Panc1 (cell line): ENCODE measurements around the gene USP24. TPM values are rescaled to one million over a fixed set of nuclear protein-coding genes. Genes with fewer than 3 reads are reported as not detected.

ENCODE experiments used
- ATAC-seq: fragments of 200-7000 bp; cut with Tn5 transposase; 2 replicates; pipeline ENCODE4 v1.9.1; 2020; ENCODE audit warnings: mild to moderate bottlenecking, moderate library complexity
- BruUV-seq: library from RNA; stranded (reverse); fragments of 400-500 nt; replicated peaks from 2 replicates; lab custom pipeline; 2021; lab: Mats Ljungman, UMichigan
- CTCF ChIA-PET: fragments of 300-600 bp; sonication (Branson Sonifier 250); formaldehyde crosslinking; loops from one replicate; lab custom pipeline; 2022; ENCODE audit warnings: antibody characterized with exemption; lab: Charles Lee
- POLR2A ChIA-PET: fragments of 300-600 bp; sonication (Branson Sonifier 250); formaldehyde crosslinking; loops from one replicate; lab custom pipeline; 2022; ENCODE audit warnings: antibody characterized with exemption; lab: Charles Lee
- DNase-seq: peaks from one replicate; pipeline ENCODE4 v3.0.0-alpha.2; 2010; ENCODE audit warnings: low read depth, low spot score
- H3K27ac ChIP-seq: 2 replicates; pipeline ENCODE4 v1.5.1; 2011; ENCODE audit warnings: mild to moderate bottlenecking, low read length, inconsistent platforms
- H3K27me3 ChIP-seq: fragments of 200-500 bp; sonication (Bioruptor generic); 2 replicates; pipeline ENCODE4 v1.6.0; 2014; ENCODE audit warnings: low read length, inconsistent platforms; ENCODE audit not compliant: control insufficient read depth, insufficient read depth
- H3K36me3 ChIP-seq: fragments of 200-500 bp; sonication (Bioruptor generic); 2 replicates; pipeline ENCODE4 v1.5.1; 2014; ENCODE audit warnings: inconsistent platforms, mild to moderate bottlenecking, low read length, moderate library complexity; ENCODE audit not compliant: control insufficient read depth, insufficient read depth
- H3K4me1 ChIP-seq: 2 replicates; pipeline ENCODE4 v1.5.1; 2011; ENCODE audit warnings: inconsistent platforms, mild to moderate bottlenecking, low read length, moderate library complexity; ENCODE audit not compliant: control insufficient read depth, insufficient read depth
- H3K4me3 ChIP-seq, 2 experiments: 2 replicates each; pipeline ENCODE4 v1.5.1; 2011 to 2012; ENCODE audit warnings: low read depth in 2 of 2, low read length in 2 of 2, mild to moderate bottlenecking in 2 of 2, inconsistent platforms in 1 of 2, moderate library complexity in 1 of 2
- H3K9me3 ChIP-seq: fragments of 200-500 bp; sonication (Bioruptor generic); 2 replicates; pipeline ENCODE4 v1.5.1; 2014; ENCODE audit warnings: low read depth, mild to moderate bottlenecking, inconsistent platforms, low read length, moderate library complexity; ENCODE audit not compliant: control insufficient read depth, insufficient read depth
- POLR2AphosphoS5 ChIP-seq: IDR thresholded peaks from 2 replicates; pipeline ENCODE4 v1.6.1; 2012; ENCODE audit warnings: mild to moderate bottlenecking, low read depth, low read length, moderate library complexity
- SIN3A ChIP-seq: IDR thresholded peaks from 2 replicates; pipeline ENCODE4 v1.6.1; 2012; ENCODE audit warnings: low read depth, mild to moderate bottlenecking, low read length, moderate library complexity, borderline replicate concordance; ENCODE audit not compliant: insufficient read depth
- TCF7L2 ChIP-seq: IDR thresholded peaks from 2 replicates; pipeline ENCODE4 v1.6.1; 2011; ENCODE audit warnings: mild to moderate bottlenecking, low read depth, low read length, inconsistent platforms
- in situ Hi-C: cut with HindIII; loops from 2 replicates; pipeline ENCODE4 v1.10.0; 2016; ENCODE audit warnings: low sequenced_read_pairs, low pct_unique_long_range_greater_than_20kb
- intact Hi-C: fragments of 100-400 bp; cut with micrococcal nuclease; formaldehyde crosslinking; loops from one replicate; pipeline ENCODE4 v1.10.0; 2022; ENCODE audit not compliant: unreplicated experiment
- total RNA-seq: library from RNA; stranded (reverse); gene quantifications from one replicate; pipeline ENCODE4 v1.2.1, GENCODE V29; 2021; ENCODE audit not compliant: unreplicated experiment
- TF ChIP-seq, protein P1 (sequence below), 2 experiments: IDR thresholded peaks; 2 replicates each; pipeline ENCODE4 v1.6.1; 2011 to 2012; ENCODE audit warnings: low read depth in 2 of 2, control low read depth in 1 of 2, low read length in 1 of 2, mild to moderate bottlenecking in 1 of 2, moderate library complexity in 1 of 2; ENCODE audit not compliant: insufficient read depth in 1 of 2
- TF ChIP-seq, protein P2 (sequence below): fragments of 450-650 bp; IDR thresholded peaks from 2 replicates; pipeline ENCODE4 v1.5.1; 2017; ENCODE audit warnings: mild to moderate bottlenecking

The USP24 gene
- total RNA-seq, 1 experiment from 2014 or later, result 52.2 TPM

DNA sequence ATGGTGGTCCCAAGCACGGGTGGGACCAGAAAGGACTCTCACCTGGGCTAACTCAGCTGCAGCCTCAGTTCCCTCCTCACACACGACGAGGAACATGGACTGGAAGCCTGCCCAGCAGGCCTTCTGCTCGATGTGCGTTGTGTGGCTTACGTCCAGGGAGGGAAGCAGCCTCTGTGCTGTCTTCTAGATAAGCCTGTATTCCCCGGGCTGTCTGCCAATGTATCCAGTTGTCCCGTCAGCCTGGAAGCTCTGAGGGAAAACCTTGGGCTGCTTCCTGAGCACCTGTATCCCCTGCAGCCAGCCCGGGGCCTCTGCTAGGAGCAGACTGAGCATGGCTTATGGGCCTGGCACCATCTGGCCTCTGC is 165.3 kb downstream of the USP24 start:
- ATAC-seq, result no peak
- Histone ChIP-seq H3K36me3 (no peaks in the 10 kb centered on the region), H3K27me3 (no peaks in the 10 kb centered on the region), H3K9me3 (no peaks in the 10 kb centered on the region), H3K27ac (no peak overlapping the region), H3K4me3 (no peak overlapping the region), H3K4me1 (no peaks in the 10 kb centered on the region)
- intact Hi-C loops, result no loop called here
- ChIA-PET POLR2A (no interaction called here), CTCF (interaction anchor here (1.6 kb wide), 1 partner anchor 105 kb away, joined by 4 read pairs; no protein-coding TSS in a partner anchor)
- DNase-seq, result no peak
- BruUV-seq, result no TSS peak
- in situ Hi-C loops, result no loop called here
- TF ChIP-seq, protein P1, sequence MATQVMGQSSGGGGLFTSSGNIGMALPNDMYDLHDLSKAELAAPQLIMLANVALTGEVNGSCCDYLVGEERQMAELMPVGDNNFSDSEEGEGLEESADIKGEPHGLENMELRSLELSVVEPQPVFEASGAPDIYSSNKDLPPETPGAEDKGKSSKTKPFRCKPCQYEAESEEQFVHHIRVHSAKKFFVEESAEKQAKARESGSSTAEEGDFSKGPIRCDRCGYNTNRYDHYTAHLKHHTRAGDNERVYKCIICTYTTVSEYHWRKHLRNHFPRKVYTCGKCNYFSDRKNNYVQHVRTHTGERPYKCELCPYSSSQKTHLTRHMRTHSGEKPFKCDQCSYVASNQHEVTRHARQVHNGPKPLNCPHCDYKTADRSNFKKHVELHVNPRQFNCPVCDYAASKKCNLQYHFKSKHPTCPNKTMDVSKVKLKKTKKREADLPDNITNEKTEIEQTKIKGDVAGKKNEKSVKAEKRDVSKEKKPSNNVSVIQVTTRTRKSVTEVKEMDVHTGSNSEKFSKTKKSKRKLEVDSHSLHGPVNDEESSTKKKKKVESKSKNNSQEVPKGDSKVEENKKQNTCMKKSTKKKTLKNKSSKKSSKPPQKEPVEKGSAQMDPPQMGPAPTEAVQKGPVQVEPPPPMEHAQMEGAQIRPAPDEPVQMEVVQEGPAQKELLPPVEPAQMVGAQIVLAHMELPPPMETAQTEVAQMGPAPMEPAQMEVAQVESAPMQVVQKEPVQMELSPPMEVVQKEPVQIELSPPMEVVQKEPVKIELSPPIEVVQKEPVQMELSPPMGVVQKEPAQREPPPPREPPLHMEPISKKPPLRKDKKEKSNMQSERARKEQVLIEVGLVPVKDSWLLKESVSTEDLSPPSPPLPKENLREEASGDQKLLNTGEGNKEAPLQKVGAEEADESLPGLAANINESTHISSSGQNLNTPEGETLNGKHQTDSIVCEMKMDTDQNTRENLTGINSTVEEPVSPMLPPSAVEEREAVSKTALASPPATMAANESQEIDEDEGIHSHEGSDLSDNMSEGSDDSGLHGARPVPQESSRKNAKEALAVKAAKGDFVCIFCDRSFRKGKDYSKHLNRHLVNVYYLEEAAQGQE (IDR thresholded peaks at IDR 0.05; ENCODE audit: insufficient read depth in 1 of 2, low read depth in 2 of 2, low read length in 1 of 2), result no peak
- no peak for TF ChIP-seq SIN3A
- TF ChIP-seq, protein P2, sequence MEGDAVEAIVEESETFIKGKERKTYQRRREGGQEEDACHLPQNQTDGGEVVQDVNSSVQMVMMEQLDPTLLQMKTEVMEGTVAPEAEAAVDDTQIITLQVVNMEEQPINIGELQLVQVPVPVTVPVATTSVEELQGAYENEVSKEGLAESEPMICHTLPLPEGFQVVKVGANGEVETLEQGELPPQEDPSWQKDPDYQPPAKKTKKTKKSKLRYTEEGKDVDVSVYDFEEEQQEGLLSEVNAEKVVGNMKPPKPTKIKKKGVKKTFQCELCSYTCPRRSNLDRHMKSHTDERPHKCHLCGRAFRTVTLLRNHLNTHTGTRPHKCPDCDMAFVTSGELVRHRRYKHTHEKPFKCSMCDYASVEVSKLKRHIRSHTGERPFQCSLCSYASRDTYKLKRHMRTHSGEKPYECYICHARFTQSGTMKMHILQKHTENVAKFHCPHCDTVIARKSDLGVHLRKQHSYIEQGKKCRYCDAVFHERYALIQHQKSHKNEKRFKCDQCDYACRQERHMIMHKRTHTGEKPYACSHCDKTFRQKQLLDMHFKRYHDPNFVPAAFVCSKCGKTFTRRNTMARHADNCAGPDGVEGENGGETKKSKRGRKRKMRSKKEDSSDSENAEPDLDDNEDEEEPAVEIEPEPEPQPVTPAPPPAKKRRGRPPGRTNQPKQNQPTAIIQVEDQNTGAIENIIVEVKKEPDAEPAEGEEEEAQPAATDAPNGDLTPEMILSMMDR, result no peak
- no peak for TF ChIP-seq TCF7L2
- TF ChIP-seq POLR2AphosphoS5, result no peak

DNA sequence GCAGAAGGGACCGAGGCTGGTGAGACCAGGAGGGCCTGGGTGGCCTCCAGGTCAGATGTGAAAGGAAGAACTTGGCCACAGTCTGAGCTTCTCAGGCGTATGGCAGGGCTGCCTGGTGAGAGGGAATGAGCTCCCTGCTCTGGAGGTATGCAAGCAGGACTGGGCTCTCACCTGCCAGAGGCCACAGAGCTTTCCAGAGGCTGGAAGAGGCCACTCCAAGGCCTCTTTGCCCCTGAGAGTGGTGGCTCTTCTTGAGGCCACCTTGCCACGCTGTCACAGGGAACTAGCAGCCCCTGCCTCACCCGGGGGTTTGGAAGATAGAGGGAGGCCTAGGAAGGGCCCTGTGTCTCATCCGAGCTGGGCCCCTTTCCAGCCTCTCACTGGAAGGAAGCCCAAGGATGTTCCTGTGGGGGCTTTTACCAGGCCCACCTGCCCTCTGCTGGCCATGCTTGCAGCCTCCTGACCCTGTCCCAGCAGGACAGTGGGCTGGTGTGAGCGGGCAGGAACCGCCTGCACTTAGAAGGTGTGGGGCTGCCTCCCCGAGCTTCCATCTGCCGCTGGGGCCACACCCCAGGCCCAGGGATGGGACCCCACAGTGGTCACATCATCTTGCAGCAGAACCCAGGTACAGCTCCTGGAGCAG is 165.8 kb downstream of the USP24 start:
- no peak overlapping the region for H3K27ac ChIP-seq
- POLR2A ChIA-PET, result no interaction called here
- CTCF ChIA-PET, result interaction anchor here (1.6 kb wide), 1 partner anchor 104 kb away, joined by 4 read pairs; no protein-coding TSS in a partner anchor
- BruUV-seq, result no TSS peak
- TF ChIP-seq SIN3A, result no peak
- TF ChIP-seq POLR2AphosphoS5, result no peak
- no peak for TF ChIP-seq TCF7L2
- TF ChIP-seq, protein P2, result no peak
- TF ChIP-seq, protein P1 (IDR thresholded peaks at IDR 0.05; ENCODE audit: insufficient read depth in 1 of 2, low read depth in 2 of 2, low read length in 1 of 2), result no peak
- no peaks in the 10 kb centered on the region for H3K36me3 ChIP-seq
- H3K4me1 ChIP-seq, result no peaks in the 10 kb centered on the region
- H3K4me3 ChIP-seq, result no peak overlapping the region
- H3K27me3 ChIP-seq, result no peaks in the 10 kb centered on the region
- ATAC-seq (no peak), DNase-seq (no peak)
- intact Hi-C loops (no loop called here), in situ Hi-C loops (no loop called here)
- H3K9me3 ChIP-seq, result no peaks in the 10 kb centered on the region
